Vein endothelial cell (primary cell): ENCODE measurements around the gene ACAP2. TPM values are rescaled to one million over a fixed set of nuclear protein-coding genes. Genes with fewer than 3 reads are reported as not detected.

Experiments used
- small RNA-seq: library from RNA; depleted of rRNA; stranded (forward); fragments of <200 nt; gene quantifications from one replicate; pipeline ENCODE3, GENCODE V24; 2012
- total RNA-seq: library from RNA; depleted of rRNA; stranded (reverse); fragments of >200 nt; gene quantifications from 2 replicates; pipeline ENCODE4 v1.2.3, GENCODE V29; 2012

Gene ACAP2
- 50.3 and 72.4 TPM in 2 replicates for total RNA-seq

GRCh38 chr3:195442573-195443390, at the start of gene ACAP2:
Gene ACAP2, minus strand, starts transcription at chr3:195443020. Its CDS starts 173 bp downstream, at chr3:195442847.

GRCh38 chr3:195270817-195271409, 171.9 kb downstream of the ACAP2 start, which contains the start of gene XXYLT1:
Gene XXYLT1, minus strand, starts transcription at chr3:195271159. Its CDS starts 101 bp downstream, at chr3:195271058.

Small RNA genes within 50 kb of the gene (small RNA-seq; reads per million reads assigned to genes)
- not detected for gene RF00019

Other genes starting within 250 kb of the ACAP2 start
- gene XXYLT1, start 171.9 kb downstream of the ACAP2 start, total RNA-seq = 53.9 and 59.7 TPM in 2 replicates
- 114 and 127 TPM in 2 replicates for gene PPP1R2, start 100.3 kb upstream of the ACAP2 start, total RNA-seq
- gene APOD, start 140.9 kb upstream of the ACAP2 start, total RNA-seq = 5.7 and 7.2 TPM in 2 replicates